Large intestine (tissue), 3 donors: ENCODE results near the gene PRR14. TPM values are rescaled to one million over a fixed set of nuclear protein-coding genes. Genes with fewer than 3 reads are reported as not detected.

Source experiments
- DNase-seq, 2 donors: peaks; one replicate each; pipeline versions ENCODE4 v3.0.0 to v3.0.0-alpha.2; 2013
- H3K27ac ChIP-seq: one replicate; pipeline ENCODE4 v1.5.1; 2013; ENCODE audit warnings: low read length
- H3K27me3 ChIP-seq: 2 replicates; pipeline ENCODE4 v1.6.1; 2013; ENCODE audit warnings: low read length; ENCODE audit not compliant: control insufficient read depth, insufficient read depth
- H3K36me3 ChIP-seq: 2 replicates; pipeline ENCODE4 v1.6.1; 2013; ENCODE audit warnings: low read length; ENCODE audit not compliant: control insufficient read depth, insufficient read depth
- H3K4me1 ChIP-seq: one replicate; pipeline ENCODE4 v1.6.1; 2013; ENCODE audit warnings: low read length; ENCODE audit not compliant: control insufficient read depth, insufficient read depth
- H3K4me3 ChIP-seq: one replicate; pipeline ENCODE4 v1.5.1; 2013; ENCODE audit warnings: low read length
- H3K9me3 ChIP-seq: one replicate; pipeline ENCODE4 v1.6.1; 2013; ENCODE audit warnings: mild to moderate bottlenecking, low read depth, low read length, moderate library complexity; ENCODE audit not compliant: control insufficient read depth
- WGBS: methylation state at CpG from one replicate; pipeline ENCODE4 v1.1.5; 2013; ENCODE audit warnings: low lambda C conversion rate; ENCODE audit not compliant: insufficient coverage; 5-methylcytosine and 5-hydroxymethylcytosine counted together
- polyA plus RNA-seq: library from polyadenylated mRNA; unstranded; fragments of 120-200 nt; gene quantifications from one replicate; pipeline ENCODE4 v1.2.1, GENCODE V29; 2013

The PRR14 gene
- polyA plus RNA-seq, 1 donor = 35.0 TPM

GRCh38 chr16:30666681-30667080 lies 15.9 kb downstream of the PRR14 start:
- H3K4me1 ChIP-seq = peaks cover 27% of the 10 kb centered on the region
- no peaks in the 10 kb centered on the region for H3K27me3 ChIP-seq
- no peak overlapping the region for H3K27ac ChIP-seq
- no peak overlapping the region for H3K4me3 ChIP-seq
- no peak for DNase-seq
- WGBS = 80% methylated on average over 1 of the region's 7 CpGs
- peaks cover 87% of the 10 kb centered on the region for H3K36me3 ChIP-seq
- H3K9me3 ChIP-seq = no peaks in the 10 kb centered on the region

DNA sequence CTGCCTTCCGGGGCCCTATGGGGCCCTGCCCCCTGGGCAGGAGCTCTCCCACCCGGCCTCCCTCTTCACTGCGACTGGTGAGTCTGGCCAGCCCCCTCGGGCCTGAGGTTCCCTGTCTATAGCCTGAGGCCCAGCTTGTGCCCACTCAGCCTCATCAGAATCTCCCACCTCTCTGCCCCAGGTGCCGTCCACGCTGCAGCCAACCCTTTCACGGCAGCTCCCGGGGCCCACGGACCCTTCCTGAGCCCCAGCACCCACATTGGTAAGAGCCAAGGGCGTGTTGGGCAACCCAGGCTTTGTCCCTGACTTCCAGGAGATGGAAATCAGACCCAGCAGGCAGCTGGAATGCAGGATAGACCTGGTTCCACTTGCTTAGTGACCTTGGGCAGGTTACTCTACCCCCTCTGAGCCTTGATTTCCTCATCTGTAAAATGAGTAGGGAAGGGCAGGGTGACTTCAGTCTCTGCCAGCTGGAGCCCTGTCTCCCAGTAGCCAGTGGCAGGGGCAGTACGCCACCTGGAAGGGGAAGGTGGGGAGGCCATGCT lies 16.7 kb downstream of the PRR14 start:
- Histone ChIP-seq H3K36me3 (peaks cover 79% of the 10 kb centered on the region), H3K9me3 (no peaks in the 10 kb centered on the region), H3K4me3 (no peak overlapping the region), H3K27ac (no peak overlapping the region), H3K4me1 (peaks cover 19% of the 10 kb centered on the region), H3K27me3 (no peaks in the 10 kb centered on the region)
- DNase-seq = no peak
- WGBS = no CpG with 5 or more reads among the region's 11 CpGs

- no peak for DNase-seq
- no CpG with 5 or more reads among the region's 12 CpGs for WGBS
- Histone ChIP-seq H3K9me3 (no peaks in the 10 kb centered on the region), H3K4me1 (peaks cover 15% of the 10 kb centered on the region), H3K36me3 (peaks cover 70% of the 10 kb centered on the region), H3K27ac (no peak overlapping the region), H3K4me3 (no peak overlapping the region), H3K27me3 (no peaks in the 10 kb centered on the region)
Measured at GRCh38 chr16:30668393-30668792, 17.6 kb downstream of the PRR14 start.

- Histone ChIP-seq H3K36me3 (peaks cover 62% of the 10 kb centered on the region), H3K9me3 (no peaks in the 10 kb centered on the region), H3K4me1 (peaks cover 15% of the 10 kb centered on the region), H3K27me3 (no peaks in the 10 kb centered on the region), H3K4me3 (no peak overlapping the region), H3K27ac (peak overlapping the region; percentile 49)
- no peak for DNase-seq
- WGBS = 60% methylated on average over 1 of the region's 41 CpGs
Measured at GRCh38 chr16:30669026-30669902, 18.5 kb downstream of the PRR14 start.

GRCh38 chr16:30669903-30670824 lies 19.4 kb downstream of the PRR14 start:
- H3K4me1 ChIP-seq = peaks cover 15% of the 10 kb centered on the region
- H3K36me3 ChIP-seq = peaks cover 54% of the 10 kb centered on the region
- peak overlapping the region; percentile 49 for H3K27ac ChIP-seq
- peak in 1 of 2 donors; percentile 73 for DNase-seq
- no peaks in the 10 kb centered on the region for H3K9me3 ChIP-seq
- WGBS = no CpG with 5 or more reads among the region's 14 CpGs
- H3K4me3 ChIP-seq = no peak overlapping the region
- no peaks in the 10 kb centered on the region for H3K27me3 ChIP-seq

DNA sequence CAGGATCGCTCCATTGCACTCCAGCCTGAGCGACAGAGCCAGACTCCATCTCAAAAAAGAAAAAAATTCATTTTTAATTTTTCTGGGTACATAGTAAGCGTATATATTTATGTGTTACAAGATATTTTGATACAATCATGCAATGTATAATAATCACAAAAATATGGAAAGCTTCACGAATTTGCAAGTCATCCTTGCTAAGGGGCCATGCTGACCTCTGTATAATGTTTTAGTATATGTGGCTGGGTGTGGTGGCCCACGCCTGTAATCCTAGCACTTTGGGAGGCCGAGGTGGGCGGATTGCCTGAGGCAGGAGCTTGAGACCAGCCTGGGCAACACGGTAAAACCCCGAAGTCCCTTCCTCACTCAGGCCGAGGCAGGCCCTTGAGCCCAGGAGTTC lies 24.4 kb downstream of the PRR14 start:
- 100% methylated on average over 3 of the region's 10 CpGs for WGBS
- Histone ChIP-seq H3K4me1 (peaks cover 4% of the 10 kb centered on the region), H3K4me3 (no peak overlapping the region), H3K27me3 (no peaks in the 10 kb centered on the region), H3K9me3 (no peaks in the 10 kb centered on the region), H3K27ac (no peak overlapping the region), H3K36me3 (peaks cover 7% of the 10 kb centered on the region)
- no peak for DNase-seq

DNA sequence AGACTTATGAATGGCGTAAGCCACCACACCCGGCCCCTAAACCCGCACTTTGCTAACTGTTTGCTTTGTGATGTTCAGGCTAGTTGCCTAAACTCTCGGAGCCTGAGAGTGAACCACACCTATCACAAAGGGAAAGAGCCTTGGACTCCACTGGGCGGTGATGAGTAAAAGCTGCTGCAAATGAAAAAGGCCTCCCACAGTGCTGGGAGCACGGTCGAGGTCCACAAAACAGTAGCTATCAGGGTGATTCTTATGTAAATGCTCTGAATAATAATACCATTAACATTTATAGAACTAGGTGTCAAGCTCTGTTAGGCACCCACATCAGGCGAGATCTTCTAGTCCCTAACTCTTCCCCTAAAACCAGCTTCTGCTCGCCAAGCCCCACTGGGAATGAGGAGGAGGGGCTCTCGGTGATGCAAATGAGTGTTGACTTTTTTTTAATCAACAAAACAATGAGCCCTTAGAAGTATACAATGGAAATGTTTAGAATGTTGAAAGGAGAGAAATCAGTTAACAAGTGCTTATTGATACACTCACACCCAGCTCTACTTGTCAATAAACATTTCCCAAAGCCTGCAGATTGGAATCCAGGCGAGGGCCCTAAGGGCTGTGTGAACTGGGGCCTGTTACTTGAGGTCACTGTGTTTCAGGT lies 27.3 kb downstream of the PRR14 start:
- no peak for DNase-seq
- H3K9me3 ChIP-seq = no peaks in the 10 kb centered on the region
- H3K4me1 ChIP-seq = peaks cover 4% of the 10 kb centered on the region
- H3K4me3 ChIP-seq = no peak overlapping the region
- 100% methylated on average over 1 of the region's 11 CpGs for WGBS
- no peak overlapping the region for H3K27ac ChIP-seq
- H3K36me3 ChIP-seq = no peaks in the 10 kb centered on the region
- H3K27me3 ChIP-seq = no peaks in the 10 kb centered on the region

GRCh38 chr16:30678586-30678970 lies 27.8 kb downstream of the PRR14 start:
- no CpG with 5 or more reads among the region's 3 CpGs for WGBS
- H3K36me3 ChIP-seq = no peaks in the 10 kb centered on the region
- H3K9me3 ChIP-seq = no peaks in the 10 kb centered on the region
- no peak for DNase-seq
- no peak overlapping the region for H3K27ac ChIP-seq
- H3K4me1 ChIP-seq = peaks cover 4% of the 10 kb centered on the region
- H3K4me3 ChIP-seq = no peak overlapping the region
- H3K27me3 ChIP-seq = no peaks in the 10 kb centered on the region

GRCh38 chr16:30680326-30680725 lies 29.6 kb downstream of the PRR14 start:
- Histone ChIP-seq H3K27me3 (no peaks in the 10 kb centered on the region), H3K4me1 (peaks cover 4% of the 10 kb centered on the region), H3K9me3 (no peaks in the 10 kb centered on the region), H3K4me3 (no peak overlapping the region), H3K27ac (no peak overlapping the region), H3K36me3 (no peaks in the 10 kb centered on the region)
- WGBS = no CpG with 5 or more reads among the region's 3 CpGs
- no peak for DNase-seq

- no peak for DNase-seq
- Histone ChIP-seq H3K4me3 (no peak overlapping the region), H3K9me3 (no peaks in the 10 kb centered on the region), H3K4me1 (peaks cover 4% of the 10 kb centered on the region), H3K27ac (no peak overlapping the region), H3K36me3 (no peaks in the 10 kb centered on the region), H3K27me3 (no peaks in the 10 kb centered on the region)
- 60% methylated on average over 1 of the region's 4 CpGs for WGBS
Measured at GRCh38 chr16:30688701-30689100, 37.9 kb downstream of the PRR14 start.
